Kidney epithelial cell (primary cell): Measurements from ENCODE around the gene ATP8A2. TPM values are rescaled to one million over a fixed set of nuclear protein-coding genes. Genes with fewer than 3 reads are reported as not detected.

Experiments
- DNase-seq: peaks from one replicate; pipeline ENCODE4 v3.0.0-alpha.2; 2010; ENCODE audit warnings: low read depth
- H3K27me3 ChIP-seq: 2 replicates; pipeline ENCODE4 v1.6.0; 2011; ENCODE audit warnings: low read length; ENCODE audit not compliant: control insufficient read depth, insufficient read depth
- H3K36me3 ChIP-seq: 2 replicates; pipeline ENCODE4 v1.5.1; 2011; ENCODE audit warnings: low read length; ENCODE audit not compliant: control insufficient read depth, insufficient read depth
- H3K4me3 ChIP-seq: 2 replicates; pipeline ENCODE4 v1.5.1; 2011; ENCODE audit warnings: low read depth, mild to moderate bottlenecking, control low read depth, low read length
- total RNA-seq: library from RNA; depleted of rRNA; stranded (reverse); fragments of >200 nt; gene quantifications from 2 replicates; pipeline ENCODE4 v1.2.3, GENCODE V29; 2015
- TF ChIP-seq, protein P1 (sequence below): IDR thresholded peaks from 2 replicates; pipeline ENCODE4 v1.5.1; 2011; ENCODE audit warnings: mild to moderate bottlenecking, moderate library complexity, low read length, control low read depth, inconsistent platforms; ENCODE audit not compliant: insufficient read depth, poor library complexity, severe bottlenecking

ATP8A2 gene
- total RNA-seq, 1 donor from 2014 or later, result 3.8 TPM

DNA sequence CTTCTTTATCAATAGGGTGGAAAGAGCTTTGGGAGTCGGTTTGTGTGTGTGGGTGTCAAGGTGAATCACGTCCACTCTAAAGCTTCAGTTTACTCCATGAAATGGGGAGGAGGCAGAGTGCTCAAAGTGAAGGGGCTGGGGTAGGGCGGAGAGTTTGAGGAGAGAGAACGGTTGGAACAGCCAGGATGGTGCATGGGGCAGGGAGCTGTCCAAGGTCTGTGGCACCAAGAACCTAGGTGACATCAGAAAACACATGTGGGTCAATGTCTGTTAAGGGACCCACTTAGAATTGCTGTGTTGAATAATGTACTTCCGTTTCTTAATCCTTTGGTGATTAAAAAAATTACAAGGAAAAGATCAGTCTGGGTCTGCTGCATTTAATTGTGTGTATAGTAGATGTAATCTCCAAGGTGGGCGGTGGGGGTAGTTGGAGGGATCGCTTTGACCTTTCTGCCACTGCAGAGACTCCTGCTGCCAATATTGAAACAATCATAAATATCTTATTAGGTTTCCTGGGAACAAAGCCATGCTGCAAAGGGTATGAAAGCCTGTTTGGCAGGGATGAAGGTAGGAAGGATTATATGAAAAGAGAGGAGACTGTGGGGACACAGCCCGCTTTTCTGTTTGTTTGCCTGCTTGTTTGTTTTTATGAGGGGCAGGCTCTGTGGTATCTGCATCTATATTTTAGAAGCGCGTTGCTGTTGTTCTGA, 122.3 kb downstream of the ATP8A2 start:
- no peak for DNase-seq
- Histone ChIP-seq H3K36me3 (no peaks in the 10 kb centered on the region), H3K27me3 (no peaks in the 10 kb centered on the region), H3K4me3 (no peak overlapping the region)
- TF ChIP-seq, protein P1, sequence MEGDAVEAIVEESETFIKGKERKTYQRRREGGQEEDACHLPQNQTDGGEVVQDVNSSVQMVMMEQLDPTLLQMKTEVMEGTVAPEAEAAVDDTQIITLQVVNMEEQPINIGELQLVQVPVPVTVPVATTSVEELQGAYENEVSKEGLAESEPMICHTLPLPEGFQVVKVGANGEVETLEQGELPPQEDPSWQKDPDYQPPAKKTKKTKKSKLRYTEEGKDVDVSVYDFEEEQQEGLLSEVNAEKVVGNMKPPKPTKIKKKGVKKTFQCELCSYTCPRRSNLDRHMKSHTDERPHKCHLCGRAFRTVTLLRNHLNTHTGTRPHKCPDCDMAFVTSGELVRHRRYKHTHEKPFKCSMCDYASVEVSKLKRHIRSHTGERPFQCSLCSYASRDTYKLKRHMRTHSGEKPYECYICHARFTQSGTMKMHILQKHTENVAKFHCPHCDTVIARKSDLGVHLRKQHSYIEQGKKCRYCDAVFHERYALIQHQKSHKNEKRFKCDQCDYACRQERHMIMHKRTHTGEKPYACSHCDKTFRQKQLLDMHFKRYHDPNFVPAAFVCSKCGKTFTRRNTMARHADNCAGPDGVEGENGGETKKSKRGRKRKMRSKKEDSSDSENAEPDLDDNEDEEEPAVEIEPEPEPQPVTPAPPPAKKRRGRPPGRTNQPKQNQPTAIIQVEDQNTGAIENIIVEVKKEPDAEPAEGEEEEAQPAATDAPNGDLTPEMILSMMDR, result no peak

DNA sequence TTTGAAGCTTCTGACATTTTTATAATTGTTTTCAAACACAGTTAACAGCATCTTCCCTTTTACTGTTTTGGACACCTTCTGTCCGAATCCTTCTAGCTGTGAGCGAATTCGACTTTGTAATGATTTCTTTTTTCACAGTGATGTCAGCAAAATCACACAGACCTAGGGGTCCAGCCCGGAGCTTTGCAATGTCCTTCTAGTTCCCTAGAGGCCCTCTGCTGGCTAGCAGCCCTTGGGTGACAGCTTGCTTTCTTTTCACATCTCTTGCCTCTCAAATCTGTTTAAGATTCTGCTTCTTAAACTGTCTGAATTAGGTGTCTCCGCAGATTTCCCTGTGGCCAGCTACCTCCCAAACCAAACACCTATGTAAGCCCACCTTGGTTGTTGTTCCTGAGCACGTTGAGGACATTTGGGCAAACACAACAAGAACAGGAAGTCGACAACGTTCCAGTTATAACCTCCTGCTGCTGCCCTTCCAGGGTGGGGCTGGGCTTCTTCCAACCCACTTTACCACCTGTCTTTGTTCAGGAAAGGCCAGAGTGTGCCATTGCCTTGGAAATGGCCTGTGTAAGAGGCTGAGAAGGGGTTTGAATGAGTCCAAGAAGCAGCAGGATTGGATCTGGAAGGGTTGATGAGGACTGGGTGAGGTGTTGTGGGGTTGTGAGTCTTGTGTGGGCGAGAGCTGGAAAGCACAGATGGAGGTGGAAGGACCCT, 123.1 kb downstream of the ATP8A2 start:
- Histone ChIP-seq H3K4me3 (no peak overlapping the region), H3K27me3 (no peaks in the 10 kb centered on the region), H3K36me3 (no peaks in the 10 kb centered on the region)
- DNase-seq, result no peak
- TF ChIP-seq, protein P1, result no peak

GRCh38 chr13:25501231-25501630, 129.5 kb downstream of the ATP8A2 start:
- H3K4me3 ChIP-seq, result no peak overlapping the region
- H3K36me3 ChIP-seq, result no peaks in the 10 kb centered on the region
- H3K27me3 ChIP-seq, result peaks cover 2% of the 10 kb centered on the region
- TF ChIP-seq, protein P1, result no peak
- DNase-seq, result no peak

- DNase-seq, result no peak
- Histone ChIP-seq H3K4me3 (no peak overlapping the region), H3K36me3 (no peaks in the 10 kb centered on the region), H3K27me3 (peaks cover 2% of the 10 kb centered on the region)
- TF ChIP-seq, protein P1, result no peak
Observed at GRCh38 chr13:25502031-25502430, 130.3 kb downstream of the ATP8A2 start.

DNA sequence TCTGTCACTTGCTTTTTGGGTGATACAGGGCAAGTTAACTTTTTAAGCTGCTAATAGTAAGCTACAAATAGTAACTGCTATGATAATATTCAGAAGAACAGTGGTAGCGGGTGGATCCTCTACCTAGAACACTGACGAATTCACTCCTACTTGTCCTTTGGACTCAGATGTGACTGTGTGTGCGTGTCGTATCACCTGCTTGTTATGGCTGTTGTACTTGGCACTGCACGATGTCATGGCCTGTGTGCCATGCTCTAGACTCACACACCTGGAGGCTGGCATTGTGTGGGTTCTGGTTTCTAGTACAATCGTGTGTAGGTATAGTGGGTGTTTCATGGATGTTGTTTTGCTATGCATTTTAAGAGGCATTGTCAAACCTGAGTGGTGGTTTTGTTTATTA, 130.8 kb downstream of the ATP8A2 start:
- no peak overlapping the region for H3K4me3 ChIP-seq
- TF ChIP-seq, protein P1, result no peak
- DNase-seq, result no peak
- H3K27me3 ChIP-seq, result peaks cover 2% of the 10 kb centered on the region
- H3K36me3 ChIP-seq, result no peaks in the 10 kb centered on the region

DNA sequence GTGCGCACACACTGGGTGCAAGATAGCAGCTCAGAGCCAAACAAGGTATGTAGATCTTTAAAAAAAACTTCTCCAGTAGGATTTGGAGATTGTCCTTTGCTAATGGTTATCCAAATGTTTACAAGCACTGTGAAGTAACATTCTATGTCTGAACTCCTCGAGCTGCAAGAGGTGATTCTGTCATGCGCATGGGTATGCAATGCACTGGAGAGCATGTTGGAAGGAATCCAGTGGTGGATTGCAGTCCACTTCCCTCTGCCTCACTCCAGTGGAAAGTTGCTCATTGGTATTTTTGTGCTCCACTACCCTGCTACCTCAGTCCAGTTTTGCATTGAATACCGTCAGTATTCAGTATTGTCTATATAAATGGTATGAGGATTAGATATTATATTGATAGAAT, 132.1 kb downstream of the ATP8A2 start:
- Histone ChIP-seq H3K4me3 (no peak overlapping the region), H3K27me3 (peaks cover 2% of the 10 kb centered on the region), H3K36me3 (no peaks in the 10 kb centered on the region)
- TF ChIP-seq, protein P1, result no peak
- no peak for DNase-seq
